Kidney glomerular epithelial cell (primary cell): ENCODE data around the gene PAN3.
A peak's percentile ranks its signal among the peaks of the same experiment; 100 is the strongest.
"Not testable (repeated sequence)": the region's sequence is repeated elsewhere in the genome, so short reads cannot be mapped to it uniquely, and the experiment has no call there.

ENCODE experiments used
- DNase-seq: peaks from one replicate; lab custom pipeline; 2025; lab: John Stamatoyannopoulos, UW

Gene PAN3, protein sequence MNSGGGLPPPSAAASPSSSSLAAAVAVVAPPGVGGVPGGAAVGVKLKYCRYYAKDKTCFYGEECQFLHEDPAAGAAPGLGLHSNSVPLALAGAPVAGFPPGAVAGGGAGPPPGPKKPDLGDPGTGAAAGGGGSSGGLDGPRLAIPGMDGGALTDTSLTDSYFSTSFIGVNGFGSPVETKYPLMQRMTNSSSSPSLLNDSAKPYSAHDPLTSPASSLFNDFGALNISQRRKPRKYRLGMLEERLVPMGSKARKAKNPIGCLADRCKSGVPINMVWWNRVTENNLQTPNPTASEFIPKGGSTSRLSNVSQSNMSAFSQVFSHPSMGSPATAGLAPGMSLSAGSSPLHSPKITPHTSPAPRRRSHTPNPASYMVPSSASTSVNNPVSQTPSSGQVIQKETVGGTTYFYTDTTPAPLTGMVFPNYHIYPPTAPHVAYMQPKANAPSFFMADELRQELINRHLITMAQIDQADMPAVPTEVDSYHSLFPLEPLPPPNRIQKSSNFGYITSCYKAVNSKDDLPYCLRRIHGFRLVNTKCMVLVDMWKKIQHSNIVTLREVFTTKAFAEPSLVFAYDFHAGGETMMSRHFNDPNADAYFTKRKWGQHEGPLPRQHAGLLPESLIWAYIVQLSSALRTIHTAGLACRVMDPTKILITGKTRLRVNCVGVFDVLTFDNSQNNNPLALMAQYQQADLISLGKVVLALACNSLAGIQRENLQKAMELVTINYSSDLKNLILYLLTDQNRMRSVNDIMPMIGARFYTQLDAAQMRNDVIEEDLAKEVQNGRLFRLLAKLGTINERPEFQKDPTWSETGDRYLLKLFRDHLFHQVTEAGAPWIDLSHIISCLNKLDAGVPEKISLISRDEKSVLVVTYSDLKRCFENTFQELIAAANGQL

DNA sequence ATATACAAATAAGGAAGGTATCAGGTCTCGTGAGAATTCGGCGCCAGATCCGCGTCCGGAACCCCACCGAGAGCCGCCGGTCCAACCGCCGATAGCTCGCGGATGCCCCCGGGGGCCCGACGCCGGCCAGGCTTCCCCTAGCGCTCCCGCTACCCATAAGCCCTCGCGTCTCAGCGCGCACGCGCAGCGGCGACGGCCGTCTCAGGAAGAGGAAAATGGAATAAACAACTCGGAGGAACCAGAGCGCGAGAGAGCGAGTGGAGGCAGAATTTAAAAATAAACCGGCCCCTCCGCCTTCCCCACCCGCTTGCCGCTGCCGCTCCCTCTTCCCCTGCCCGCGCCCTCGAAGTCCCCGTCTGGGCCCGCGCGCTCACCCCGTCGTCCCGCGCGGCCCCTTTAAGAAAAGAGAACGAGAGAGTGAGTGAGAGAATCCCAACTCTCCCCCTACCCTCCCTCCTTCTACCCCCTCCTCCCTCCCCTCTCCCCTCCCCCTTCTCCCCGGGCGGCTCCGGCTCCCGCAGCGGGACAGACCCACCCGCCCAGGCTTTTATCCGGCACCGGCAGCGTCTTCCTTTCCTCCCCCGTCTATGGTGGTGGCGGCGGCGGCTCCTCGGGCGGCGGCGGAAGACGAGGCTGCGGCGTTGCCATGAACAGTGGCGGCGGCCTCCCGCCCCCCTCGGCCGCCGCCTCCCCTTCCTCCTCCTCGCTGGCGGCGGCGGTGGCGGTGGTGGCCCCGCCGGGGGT is at the start of gene PAN3:
PAN3 (plus strand) TSS at position 534 of the 744 bp plus-strand sequence; CDS start at position 647, 113 bp downstream.
- DNase-seq, result peak; percentile 68

DNA sequence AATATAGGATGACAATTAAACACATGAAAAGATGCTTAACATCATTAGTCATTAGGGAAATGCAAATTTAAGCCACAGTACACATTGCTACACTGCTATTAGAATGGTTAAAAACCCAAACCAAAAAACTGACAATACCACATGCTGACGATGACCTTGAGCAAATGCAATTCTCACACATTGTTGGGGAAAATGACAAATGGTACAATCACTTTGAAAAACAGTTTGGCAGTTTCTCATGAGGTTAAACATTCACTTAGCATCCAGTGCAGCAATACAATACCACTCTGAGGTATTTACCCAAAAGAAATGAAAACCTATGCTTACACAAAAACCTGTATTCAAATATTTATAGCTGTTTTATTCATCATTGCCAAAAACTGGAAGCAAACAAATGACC is 49.3 kb upstream of the PAN3 start:
- DNase-seq, result no peak

DNA sequence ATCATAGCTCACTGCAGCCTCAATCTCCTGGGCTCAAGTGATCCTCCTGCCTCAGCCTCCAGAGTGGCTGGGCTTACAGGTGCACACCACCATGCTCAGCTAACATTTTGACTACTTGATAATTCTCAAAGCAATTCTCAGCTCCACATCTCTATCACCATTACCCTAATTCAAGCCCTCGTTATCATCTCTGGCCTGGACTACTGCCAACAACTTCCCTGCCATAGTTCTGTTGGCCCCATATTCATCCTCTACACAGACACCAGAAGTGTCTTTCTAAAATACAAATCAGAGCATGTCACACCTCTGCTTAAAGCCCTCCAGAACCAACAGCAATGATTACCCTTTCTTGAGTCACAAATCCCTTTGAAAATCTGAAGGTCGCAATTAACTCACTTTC is 45.9 kb upstream of the PAN3 start:
- no peak for DNase-seq

DNA sequence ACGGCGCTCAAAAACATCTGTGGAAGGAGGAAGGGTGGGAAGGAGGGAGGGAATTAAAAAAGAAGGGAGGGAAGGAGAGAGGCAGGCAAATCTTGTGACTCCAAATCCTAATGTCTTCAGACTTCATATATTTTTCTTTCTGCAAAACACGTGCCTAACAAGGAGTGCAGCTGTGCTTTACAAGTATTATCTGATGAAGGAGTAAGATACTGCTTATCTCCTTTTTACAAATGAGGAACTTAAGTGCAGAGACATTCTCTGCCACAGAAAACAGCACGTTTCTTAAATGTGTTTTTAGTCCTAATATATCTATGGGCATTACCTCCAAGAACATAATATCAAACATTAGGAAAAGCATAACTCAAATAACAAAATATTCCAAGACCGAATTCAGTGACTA is 44.5 kb upstream of the PAN3 start:
- DNase-seq, result no peak

DNA sequence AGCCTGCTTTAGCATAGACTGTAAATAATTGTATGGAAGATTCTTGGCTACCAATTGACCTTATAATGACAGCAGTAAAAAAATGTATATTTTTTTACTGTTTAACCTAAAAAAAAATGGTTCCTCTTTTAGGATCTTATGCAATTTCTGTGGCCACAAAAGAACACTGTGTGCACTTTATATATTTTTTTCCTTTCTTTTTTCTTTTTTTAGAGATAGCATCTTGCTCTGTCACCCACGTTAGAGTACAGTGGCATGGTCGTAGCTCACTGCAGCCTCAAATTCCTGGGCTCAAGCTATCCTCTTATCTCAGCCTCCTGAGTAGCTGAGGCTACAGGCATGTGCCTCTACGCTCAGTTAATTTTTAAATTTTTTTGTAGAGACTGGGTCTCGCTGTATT is 44.0 kb upstream of the PAN3 start:
- no peak for DNase-seq

DNA sequence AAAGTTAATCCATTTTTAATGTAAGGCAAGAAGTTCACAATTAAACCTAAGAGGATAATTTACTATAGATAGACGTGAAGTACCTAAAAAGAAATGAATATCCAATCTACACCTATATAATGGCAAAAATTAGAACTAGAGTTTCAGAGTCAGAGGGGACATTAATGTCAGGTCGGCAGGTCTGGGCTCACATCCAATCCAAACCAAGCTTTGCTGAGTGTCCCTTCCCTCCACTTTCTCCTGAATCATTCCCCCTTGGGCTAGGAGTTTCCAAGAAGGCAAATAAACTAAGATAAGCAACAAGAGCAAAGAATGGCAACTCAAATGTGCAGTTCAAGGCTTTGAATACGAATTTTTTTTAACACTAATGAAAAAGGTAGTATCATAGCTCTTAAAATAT is 40.8 kb upstream of the PAN3 start:
- no peak for DNase-seq

DNA sequence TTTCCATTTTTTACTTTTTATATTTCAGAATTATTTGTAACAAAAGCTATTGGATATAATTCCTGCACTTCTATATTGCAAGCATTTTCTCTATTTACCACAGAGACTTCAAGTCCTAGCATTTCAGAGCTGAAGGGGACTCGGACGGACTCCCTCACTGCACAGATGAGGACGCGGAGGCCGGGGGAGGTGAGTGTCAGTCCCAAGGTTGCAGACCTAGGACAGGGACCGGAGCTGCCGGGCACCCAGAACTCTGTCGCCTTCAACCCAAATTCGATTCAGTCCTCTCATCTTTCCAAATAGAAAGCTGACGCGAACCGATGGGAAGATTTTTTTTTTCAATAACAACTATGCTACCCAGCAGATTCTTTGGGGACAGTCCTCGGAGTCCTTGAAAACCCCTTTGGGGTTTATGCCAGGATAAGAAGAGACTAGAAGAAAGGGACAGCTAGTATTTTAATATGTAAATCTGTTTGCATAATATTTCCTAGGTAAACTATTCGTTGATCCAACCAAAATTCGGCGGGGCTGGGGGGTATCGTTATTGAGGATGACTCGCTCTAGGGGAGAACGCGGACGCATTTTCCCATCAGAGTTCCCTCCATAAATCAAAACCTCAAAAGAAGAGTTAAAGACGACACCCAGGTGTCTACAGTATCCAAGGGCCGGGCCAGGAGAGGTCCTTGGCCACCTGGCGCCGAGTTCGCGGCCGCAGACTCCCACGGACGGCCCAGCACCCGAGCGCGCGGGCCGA is 38.8 kb upstream of the PAN3 start:
- DNase-seq, result no peak

DNA sequence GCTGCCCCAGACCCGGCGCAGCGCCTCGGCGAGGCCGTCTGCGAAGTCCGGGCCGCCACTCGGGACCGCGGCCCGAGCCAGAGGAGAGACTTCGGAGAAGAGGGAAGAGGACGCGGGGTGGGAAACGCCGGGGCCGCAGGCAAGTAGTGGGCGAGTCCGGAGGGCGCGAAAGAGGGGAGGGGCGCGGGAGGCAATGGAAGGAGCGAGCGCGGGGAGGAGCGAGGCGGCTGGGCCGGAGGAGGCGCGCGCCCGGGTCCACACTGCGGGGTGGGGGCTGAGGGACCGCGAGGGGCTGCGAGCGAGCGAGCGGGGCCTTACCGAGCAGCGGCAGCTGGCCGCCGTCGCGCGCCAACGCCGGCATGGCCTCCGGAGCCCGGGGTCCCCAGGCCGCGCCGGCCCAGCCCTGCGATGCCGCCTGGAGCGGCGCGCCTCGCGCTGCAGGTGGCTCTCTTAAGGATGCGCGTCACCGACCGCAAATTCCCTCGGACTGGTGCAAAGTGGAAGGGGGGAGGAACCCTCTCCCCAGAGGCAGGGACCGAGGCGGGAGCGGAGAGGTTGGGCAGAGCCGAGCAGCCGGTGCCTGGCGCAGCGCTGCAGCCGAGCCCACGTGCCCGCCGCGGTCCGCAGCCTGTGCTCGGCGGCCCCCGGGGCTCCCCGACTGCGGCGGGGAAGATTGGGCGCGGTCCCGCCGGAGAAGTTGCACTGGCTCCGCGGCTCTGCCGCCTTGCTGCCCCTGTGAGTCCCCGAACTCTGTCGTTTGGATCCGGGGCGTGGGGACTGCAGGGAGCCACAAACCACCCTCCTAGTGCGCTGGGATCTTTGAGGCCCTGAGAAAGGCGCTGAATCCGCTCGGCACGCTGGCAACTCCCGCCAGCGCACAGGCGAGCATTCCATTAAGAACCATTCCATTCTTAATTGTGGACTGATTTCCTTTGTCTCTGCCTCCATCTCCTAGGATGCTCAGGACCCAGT is 37.9 kb upstream of the PAN3 start, which contains the start of gene FLT3:
FLT3 (minus strand) TSS at position 427 of the 972 bp plus-strand sequence; CDS start at position 361, 66 bp downstream.
- DNase-seq, result peak; percentile 23

DNA sequence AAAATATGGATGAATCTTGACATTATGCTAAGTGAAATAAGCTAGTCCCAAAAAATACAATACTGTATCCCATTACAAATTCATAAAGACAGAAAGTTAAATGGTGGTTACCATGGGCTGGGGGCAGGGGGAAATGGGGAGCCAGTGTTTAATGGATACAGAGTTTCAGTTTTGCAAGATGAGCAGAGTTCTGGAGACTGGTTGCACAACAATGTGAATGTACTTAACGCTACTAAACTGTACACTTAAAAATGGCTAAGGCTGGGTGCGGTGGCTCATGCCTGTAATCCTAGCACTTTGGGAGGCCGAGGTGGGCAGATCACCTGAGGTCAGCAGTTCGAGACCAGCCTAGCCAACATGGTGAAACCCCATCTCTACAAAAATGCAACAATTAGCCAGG is 36.5 kb upstream of the PAN3 start:
- DNase-seq, result not testable (repeated sequence)

DNA sequence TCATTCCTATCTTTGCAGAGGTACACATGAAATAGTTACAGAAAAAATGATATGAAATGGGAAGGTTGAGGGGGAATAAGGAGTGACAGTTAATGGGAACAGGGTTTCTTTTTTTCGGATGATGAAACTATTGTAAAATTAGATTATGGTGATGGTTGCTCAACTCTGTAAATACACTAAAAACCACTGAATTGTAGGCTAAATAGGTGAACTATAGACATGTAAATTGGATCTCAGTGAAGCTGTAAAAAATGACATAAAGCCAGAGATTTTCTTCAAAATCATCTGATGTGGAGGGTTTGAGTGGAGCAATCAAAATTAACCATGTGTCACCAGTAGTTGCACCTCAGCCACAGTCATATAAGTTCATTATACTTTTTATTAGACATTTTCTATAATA is 31.4 kb upstream of the PAN3 start:
- DNase-seq, result no peak

DNA sequence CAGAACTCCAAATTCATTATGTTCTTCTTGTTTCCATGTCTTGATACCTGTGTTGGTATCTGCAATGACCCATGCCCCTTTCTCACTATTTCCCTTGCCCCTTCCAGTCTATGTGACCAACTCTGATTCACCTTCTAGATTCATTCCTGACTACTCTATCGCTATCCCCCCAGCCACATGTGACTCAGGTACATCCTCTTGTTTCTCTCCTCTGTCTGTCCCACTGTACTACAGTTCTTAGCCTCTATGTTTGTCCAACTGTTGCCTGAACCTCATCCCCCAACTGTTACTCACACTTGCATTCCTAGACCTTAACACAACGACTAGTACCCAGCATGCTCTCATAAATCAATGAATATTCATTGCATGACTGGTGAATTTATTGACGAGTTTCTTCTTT is 27.9 kb upstream of the PAN3 start:
- no peak for DNase-seq

DNA sequence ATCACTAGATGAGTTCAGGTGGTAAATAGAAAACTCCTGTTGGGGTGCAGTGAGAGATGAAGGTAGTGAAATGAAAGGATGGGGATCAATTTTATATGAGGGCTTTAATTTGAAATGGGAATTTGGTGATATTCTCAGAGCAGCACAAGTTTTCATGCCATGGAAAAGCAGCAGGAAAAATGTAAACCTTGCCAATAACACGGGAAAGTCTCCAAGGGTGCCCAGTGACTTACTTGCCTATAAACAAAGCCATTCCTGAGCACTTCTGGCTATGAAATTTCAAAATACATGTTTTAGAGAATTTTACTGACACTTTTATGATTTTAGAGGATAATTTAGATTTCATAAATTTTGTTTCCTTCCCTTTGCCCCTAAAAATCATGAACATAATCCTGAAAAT is 21.6 kb upstream of the PAN3 start:
- DNase-seq, result no peak

DNA sequence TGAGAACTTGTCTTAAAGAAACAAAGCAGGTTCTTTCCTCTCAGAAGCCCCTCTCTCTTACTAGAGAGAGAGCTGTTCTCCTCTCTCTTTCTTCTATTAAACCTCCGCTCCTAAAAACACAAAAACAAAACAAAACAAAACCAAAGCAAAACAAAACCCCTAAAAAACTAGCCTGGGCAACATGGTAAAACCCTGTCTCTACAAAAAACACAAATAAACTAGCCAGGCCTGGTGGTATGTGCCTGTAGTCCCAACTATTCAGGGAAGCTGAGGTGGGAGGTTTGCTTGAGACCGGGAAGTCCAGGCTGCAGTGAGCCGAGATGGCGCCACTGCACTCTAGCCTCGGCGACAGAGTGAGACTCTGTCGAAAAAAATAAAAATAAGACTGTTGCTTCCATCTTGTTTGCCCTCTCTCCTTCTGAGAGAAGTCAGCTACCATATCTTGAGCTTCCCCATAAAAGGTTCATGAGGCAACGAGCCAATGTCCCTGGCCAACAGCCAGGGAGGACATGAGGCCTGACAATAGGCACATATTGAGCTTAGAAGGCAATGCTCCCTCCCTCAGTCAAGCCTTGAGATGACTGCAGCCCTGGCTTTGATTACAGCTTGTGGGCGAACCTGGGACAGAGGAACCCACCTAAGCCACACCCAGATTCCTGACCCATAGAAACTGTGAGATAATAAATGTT is 20.5 kb upstream of the PAN3 start:
- DNase-seq, result no peak

DNA sequence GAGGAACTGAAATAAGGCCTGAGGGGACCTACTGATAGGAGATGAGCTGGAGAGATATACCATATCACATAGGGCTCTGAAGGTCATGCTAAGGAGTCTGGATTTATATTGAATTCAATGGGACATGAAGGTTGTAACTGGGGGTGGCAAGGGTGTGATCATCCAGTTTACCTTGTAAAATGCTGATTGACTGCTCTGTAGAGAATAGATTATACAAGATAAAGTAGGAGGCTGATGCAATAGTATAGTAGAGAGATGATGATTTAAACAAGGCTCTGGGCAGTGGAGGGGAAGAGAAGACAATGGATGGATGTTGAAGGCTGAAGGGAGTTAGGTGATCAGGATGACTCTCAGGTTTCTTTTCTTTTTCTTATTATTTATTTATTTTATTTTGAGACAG is 18.0 kb upstream of the PAN3 start:
- DNase-seq, result no peak

DNA sequence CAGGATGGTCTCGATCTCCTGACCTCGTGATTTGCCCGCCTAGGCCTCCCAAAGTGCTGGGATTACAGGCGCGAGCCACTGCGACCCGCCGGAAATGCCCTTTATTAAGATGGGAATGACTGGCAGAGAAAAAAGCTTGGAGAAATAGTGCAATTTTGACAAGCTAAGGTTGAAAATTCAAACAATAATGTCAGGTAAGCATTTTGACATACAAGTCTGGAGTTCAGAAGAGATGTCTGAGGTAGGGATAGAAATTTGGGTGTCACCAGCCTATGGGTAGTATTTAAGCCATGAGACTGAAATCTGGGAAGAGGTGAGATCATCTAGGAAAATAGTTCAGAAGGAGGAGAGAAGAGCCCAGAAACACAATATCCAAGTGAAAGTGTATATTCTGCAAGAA is 17.1 kb upstream of the PAN3 start:
- DNase-seq, result no peak

DNA sequence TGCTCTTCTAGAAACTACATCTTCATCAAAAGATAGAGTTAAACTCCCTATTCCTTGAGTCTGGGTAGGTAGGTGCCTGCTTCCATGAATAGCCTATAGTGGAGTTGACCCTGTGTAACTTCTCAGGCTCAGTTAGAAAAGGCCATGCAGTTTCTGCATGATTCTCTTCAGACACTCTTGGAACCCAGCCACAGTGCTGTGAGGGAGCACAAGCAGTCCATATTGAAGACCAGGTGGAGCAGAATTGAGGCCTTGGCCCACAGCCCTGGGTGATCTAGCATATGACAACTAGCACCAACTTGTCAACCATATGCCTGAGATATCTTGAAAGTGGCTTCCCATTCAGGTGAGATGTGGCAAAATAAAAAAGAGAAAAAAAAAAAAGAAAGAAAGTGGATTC is 10.3 kb upstream of the PAN3 start:
- no peak for DNase-seq

DNA sequence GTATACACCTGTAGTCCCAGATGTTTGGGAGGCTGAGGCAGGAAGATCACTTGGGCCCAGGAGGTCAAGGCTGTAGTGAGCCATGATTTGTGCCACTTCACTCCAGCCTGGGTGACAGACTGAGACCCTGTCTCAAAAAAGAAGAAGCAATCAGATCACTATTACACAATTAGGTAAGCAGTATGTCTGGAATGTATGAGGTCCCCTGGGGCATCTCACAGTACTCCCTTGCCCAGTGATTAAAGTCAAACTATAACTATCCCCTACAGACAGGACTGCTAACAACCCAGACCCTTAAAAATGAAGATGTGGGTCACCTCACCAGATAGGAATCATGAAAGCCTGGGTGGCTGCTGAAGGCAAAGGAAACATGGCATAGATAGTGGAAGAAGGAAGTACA is 9.4 kb upstream of the PAN3 start:
- DNase-seq, result no peak

DNA sequence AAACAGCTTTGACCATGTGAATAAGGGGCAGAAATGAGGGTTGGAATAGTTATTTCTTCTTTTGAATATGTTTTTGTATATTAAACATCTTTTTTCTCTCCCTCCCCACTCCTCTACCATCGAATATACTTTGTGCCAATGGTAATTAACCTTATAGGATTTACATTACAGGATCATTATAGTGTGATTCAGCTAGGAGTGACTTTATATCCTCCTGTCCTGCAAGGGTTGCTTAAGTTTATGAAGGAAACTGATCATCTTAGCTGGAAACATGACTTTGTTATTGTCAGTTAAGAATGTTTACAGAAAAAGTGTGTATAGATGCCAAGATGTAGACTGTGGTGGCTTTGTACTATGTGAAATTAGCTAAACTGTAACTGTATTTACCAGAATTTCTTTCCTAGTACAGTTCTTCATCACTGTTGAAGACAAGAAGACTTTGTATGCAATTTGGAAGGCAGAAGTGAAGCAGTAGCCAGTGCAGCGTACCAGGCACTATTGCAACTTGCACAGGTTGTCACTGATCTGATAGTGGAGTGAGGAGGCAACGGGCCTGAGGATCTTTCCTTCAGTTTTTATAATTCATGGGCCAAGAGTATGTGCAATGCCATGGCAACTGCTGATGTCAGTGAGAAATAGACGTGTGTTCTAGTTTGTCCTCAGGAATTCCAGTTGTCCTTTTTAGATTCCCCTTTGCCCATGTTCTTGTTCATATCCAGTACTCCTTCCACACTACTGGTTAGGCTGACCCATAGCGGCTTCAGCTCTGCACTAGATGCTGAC is 8.2 kb upstream of the PAN3 start:
- no peak for DNase-seq

DNA sequence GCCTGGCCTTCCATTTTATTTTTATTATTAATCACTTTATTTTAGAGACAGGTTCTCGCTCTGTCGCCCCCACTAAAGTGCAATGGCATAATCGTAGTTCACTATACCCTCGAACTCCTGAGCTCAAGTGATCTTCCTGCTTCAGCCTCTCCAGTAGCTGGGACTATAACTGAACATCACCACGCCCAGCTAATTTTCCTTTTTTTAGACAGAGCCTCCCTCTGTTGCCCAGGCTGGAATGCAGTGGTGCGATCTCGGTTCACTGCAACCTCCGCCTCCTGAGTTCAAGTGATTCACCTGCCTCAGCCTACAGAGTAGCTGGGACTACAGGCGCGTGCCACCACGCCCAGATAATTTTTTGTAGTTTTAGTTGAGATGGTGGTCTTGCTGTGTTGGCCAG is 6.7 kb upstream of the PAN3 start:
- no peak for DNase-seq
